ENCODE results near the gene SORBS1.

DNA sequence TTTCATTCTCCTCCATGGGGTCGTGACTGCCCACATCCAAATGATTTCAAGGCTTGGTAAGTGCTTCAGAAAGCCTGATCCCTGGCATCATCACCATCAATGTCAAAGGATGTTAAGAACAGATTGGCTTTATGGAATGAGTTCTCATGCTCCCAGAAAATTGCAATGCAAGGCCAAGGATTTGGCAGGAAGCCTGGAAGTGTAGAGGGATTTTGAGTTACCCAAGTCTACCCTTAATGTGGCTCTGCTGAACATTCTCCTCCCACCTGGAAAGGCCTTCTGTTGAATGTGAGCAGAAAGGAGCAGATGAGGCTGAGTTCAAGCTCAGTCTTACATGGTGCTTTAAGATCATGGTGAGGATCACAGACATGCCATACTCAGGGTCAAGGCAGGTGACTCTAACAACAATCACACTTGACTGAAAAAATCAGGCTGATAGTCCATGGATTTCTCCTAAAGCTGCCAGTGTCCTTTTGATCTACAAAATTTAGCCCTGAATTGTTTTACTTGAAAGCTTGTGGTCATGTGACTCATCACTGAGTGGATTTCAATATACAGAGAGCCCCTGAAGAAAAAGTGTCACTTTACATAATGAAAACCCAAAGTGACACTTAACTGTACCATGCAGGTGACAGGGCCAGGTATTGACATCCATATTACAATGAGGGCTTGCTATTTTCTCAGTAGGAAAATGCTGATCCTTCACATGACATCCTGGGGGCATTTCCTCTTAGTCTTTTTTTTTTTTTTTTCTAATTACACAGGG lies 159.3 kb downstream of the SORBS1 start:
- TF ChIP-seq, protein P1, sequence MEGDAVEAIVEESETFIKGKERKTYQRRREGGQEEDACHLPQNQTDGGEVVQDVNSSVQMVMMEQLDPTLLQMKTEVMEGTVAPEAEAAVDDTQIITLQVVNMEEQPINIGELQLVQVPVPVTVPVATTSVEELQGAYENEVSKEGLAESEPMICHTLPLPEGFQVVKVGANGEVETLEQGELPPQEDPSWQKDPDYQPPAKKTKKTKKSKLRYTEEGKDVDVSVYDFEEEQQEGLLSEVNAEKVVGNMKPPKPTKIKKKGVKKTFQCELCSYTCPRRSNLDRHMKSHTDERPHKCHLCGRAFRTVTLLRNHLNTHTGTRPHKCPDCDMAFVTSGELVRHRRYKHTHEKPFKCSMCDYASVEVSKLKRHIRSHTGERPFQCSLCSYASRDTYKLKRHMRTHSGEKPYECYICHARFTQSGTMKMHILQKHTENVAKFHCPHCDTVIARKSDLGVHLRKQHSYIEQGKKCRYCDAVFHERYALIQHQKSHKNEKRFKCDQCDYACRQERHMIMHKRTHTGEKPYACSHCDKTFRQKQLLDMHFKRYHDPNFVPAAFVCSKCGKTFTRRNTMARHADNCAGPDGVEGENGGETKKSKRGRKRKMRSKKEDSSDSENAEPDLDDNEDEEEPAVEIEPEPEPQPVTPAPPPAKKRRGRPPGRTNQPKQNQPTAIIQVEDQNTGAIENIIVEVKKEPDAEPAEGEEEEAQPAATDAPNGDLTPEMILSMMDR (IDR thresholded peaks at IDR 0.05), result no peak
- no peak for TF ChIP-seq POLR2A (IDR thresholded peaks at IDR 0.05)

All from testis (tissue), 2 donors.